ENCODE measurements around the gene ZNF354C. TPM values are rescaled to one million over a fixed set of nuclear protein-coding genes. Genes with fewer than 3 reads are reported as not detected.

ZNF354C gene
- total and polyA plus RNA-seq, 2 of the 8 experiments (the other 6 are each of a cell fraction or from before 2014, with no cell fraction given): 0.85 to 2.3 TPM

- Histone ChIP-seq H2BK20ac (ENCODE audit: low read length) (no peak overlapping the region), H4K5ac (ENCODE audit: insufficient read length, low read depth, low read length) (no peak overlapping the region), H3K18ac (ENCODE audit: extremely low read depth, low read length) (no peak overlapping the region), H3K14ac (ENCODE audit: insufficient read length) (no peak overlapping the region), H3K27me3 (replicated peaks in 1 of 4; ENCODE audit: control insufficient read depth in 3 of 4, extremely low read depth in 1 of 4, insufficient read depth in 3 of 4, low read length in 3 of 4) (no peaks in the 10 kb centered on the region), H3K27ac (ENCODE audit: low read depth, low read length) (no peak overlapping the region), H2AK5ac (ENCODE audit: low read depth, low read length) (no peak overlapping the region), H2AFZ (ENCODE audit: low read length) (no peak overlapping the region), H2BK5ac (ENCODE audit: low read depth, low read length) (no peak overlapping the region), H3K23me2 (ENCODE audit: low read depth, low read length) (no peaks in the 10 kb centered on the region; the same call in 1 of the 2 replicates), H3K9me3 (ENCODE audit: insufficient read depth in 2 of 2, low read depth in 1 of 2, low read length in 1 of 2) (peaks cover 58 to 80% of the 10 kb centered on the region in 2 experiments), H3K4me3 (ENCODE audit: extremely low read depth in 1 of 4, insufficient read depth in 2 of 4, low read depth in 3 of 4, low read length in 4 of 4) (no peak overlapping the region), H4K8ac (ENCODE audit: extremely low read depth, insufficient read depth, low read length) (no peak overlapping the region), H4K20me1 (replicated peaks in 1 of 2; ENCODE audit: control insufficient read depth in 1 of 2, insufficient read depth in 2 of 2, low read length in 2 of 2) (no peaks in the 10 kb centered on the region), H4K91ac (replicated peaks; ENCODE audit: insufficient read length, low read length) (no peak overlapping the region), H3K4ac (replicated peaks; ENCODE audit: insufficient read length, low read depth, low read length) (no peak overlapping the region), H2BK12ac (ENCODE audit: low read depth, low read length) (no peak overlapping the region), H3K4me1 (replicated peaks in 1 of 4; ENCODE audit: control insufficient read depth in 3 of 4, insufficient read depth in 4 of 4, low read length in 3 of 4) (no peaks in the 10 kb centered on the region), H2BK120ac (replicated peaks; ENCODE audit: low read depth, low read length) (no peak overlapping the region), H2BK15ac (ENCODE audit: low read length) (no peak overlapping the region), H3K23ac (ENCODE audit: insufficient read length) (no peak overlapping the region), H3K36me3 (ENCODE audit: control insufficient read depth in 2 of 4, insufficient read depth in 4 of 4, low read length in 3 of 4) (0 out of 8 replicates have a peak, but pooled peaks cover 0 to 2% (median 0%) of the 10 kb centered on the region in 4 experiments), H3K56ac (replicated peaks; ENCODE audit: insufficient read length, low read depth, low read length) (no peak overlapping the region), H3K4me2 (ENCODE audit: insufficient read depth in 1 of 2, low read depth in 2 of 2, low read length in 2 of 2) (no peak overlapping the region), H3K79me2 (ENCODE audit: control insufficient read depth in 1 of 2, insufficient read depth in 2 of 2, low read length in 2 of 2) (no peaks in the 10 kb centered on the region), H3K79me1 (ENCODE audit: low read depth, low read length) (no peaks in the 10 kb centered on the region), H3K9ac (replicated peaks in 1 of 4; ENCODE audit: extremely low read depth in 1 of 4, low read depth in 3 of 4, low read length in 3 of 4) (no peak overlapping the region)
- POLR2A ChIA-PET (ENCODE audit: partially characterized antibody): no interaction called here
- 99% methylated on average over 4 of the region's 4 CpGs; no CpG with 5 or more reads in 1 of the 2 experiments for WGBS, 2 experiments (ENCODE audit: extremely low coverage in 1 of 2, insufficient coverage in 1 of 2, insufficient read length in 1 of 2, insufficient replicate concordance in 2 of 2, low coverage in 1 of 2, low lambda C conversion rate in 2 of 2, missing lambda C conversion rate in 1 of 2)
- no peak for DNase-seq (ENCODE audit: low read depth in 1 of 2, low spot score in 2 of 2)
- no peak for FAIRE-seq
- CTCF ChIA-PET (ENCODE audit: partially characterized antibody): no interaction called here
- TF ChIP-seq SP4 (IDR thresholded peaks at IDR 0.05; ENCODE audit: low read length) (no peak), SAP30 (IDR thresholded peaks at IDR 0.05; ENCODE audit: insufficient read depth, insufficient replicate concordance, low read length) (no peak), E2F6 (IDR thresholded peaks at IDR 0.05) (no peak), POLR2A (IDR thresholded peaks at IDR 0.05; ENCODE audit: control extremely low read depth in 1 of 2, low read depth in 2 of 2, low read length in 2 of 2) (no peak), JUND (IDR thresholded peaks at IDR 0.05; ENCODE audit: low read length) (no peak), BRCA1 (IDR thresholded peaks at IDR 0.05; ENCODE audit: low read depth, low read length) (no peak), BCL11A (IDR thresholded peaks at IDR 0.05; ENCODE audit: low read depth in 2 of 2, low read length in 2 of 2) (no peak), TAF7 (optimal IDR thresholded peaks at IDR 0.05; ENCODE audit: borderline replicate concordance, low read depth, low read length) (no peak), FOSL1 (IDR thresholded peaks at IDR 0.05; ENCODE audit: insufficient read depth, low read depth, low read length) (no peak)
Measured at GRCh38 chr5:179118338-179118737, 58.2 kb downstream of the ZNF354C start.
